Measurements from ENCODE around the gene KIFC3. TPM values are rescaled to one million over a fixed set of nuclear protein-coding genes. Genes with fewer than 3 reads are reported as not detected.

Gene KIFC3
- total RNA-seq, 4 donors from 2014 or later = 116 to 206 (median 164) TPM

DNA sequence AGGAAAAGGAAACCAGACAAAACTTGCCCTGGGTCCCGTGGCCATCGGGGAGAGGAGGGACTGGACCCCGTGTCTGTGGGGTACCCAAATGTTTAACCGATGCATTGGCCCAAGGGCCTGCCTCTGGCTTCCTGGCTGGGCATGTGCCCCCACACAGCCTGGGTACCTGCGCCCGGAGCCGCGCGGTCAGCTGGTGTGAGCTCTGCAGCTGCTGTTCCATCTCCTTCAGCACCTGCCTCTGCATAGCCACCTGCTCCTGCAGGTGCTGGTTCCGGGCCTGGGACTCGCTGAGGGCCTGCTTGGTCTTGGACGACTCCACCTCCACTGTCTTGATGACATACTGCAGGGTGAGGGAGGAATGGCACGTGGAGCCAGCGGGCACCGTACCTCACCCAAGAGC is 31.9 kb downstream of the KIFC3 start:
- 94 to 96% methylated on average over 15 of the region's 15 CpGs for WGBS, 2 donors
- TF ChIP-seq POLR2A (IDR thresholded peaks at IDR 0.05) = no peak
- TF ChIP-seq, protein P1, sequence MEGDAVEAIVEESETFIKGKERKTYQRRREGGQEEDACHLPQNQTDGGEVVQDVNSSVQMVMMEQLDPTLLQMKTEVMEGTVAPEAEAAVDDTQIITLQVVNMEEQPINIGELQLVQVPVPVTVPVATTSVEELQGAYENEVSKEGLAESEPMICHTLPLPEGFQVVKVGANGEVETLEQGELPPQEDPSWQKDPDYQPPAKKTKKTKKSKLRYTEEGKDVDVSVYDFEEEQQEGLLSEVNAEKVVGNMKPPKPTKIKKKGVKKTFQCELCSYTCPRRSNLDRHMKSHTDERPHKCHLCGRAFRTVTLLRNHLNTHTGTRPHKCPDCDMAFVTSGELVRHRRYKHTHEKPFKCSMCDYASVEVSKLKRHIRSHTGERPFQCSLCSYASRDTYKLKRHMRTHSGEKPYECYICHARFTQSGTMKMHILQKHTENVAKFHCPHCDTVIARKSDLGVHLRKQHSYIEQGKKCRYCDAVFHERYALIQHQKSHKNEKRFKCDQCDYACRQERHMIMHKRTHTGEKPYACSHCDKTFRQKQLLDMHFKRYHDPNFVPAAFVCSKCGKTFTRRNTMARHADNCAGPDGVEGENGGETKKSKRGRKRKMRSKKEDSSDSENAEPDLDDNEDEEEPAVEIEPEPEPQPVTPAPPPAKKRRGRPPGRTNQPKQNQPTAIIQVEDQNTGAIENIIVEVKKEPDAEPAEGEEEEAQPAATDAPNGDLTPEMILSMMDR (IDR thresholded peaks at IDR 0.05) = no peak
- no peak overlapping the region for H3K4me3 ChIP-seq (ENCODE audit: low read depth, poor library complexity, severe bottlenecking)
- intact Hi-C loops (cut with DNase I; ENCODE audit: low total_unique reads) = no loop called here
- no peak for DNase-seq (ENCODE audit: low spot score in 2 of 2)

- 93% methylated on average over 17 to 22 of the region's 22 CpGs for WGBS, 2 donors
- DNase-seq (ENCODE audit: low spot score in 2 of 2) = no peak
- intact Hi-C loops (cut with DNase I; ENCODE audit: low total_unique reads) = no loop called here
- no peak overlapping the region for H3K4me3 ChIP-seq (ENCODE audit: low read depth, poor library complexity, severe bottlenecking)
- TF ChIP-seq, protein P1 (IDR thresholded peaks at IDR 0.05) = no peak
- no peak for TF ChIP-seq POLR2A (IDR thresholded peaks at IDR 0.05)
Measured at GRCh38 chr16:57769541-57770145, 32.6 kb downstream of the KIFC3 start.

DNA sequence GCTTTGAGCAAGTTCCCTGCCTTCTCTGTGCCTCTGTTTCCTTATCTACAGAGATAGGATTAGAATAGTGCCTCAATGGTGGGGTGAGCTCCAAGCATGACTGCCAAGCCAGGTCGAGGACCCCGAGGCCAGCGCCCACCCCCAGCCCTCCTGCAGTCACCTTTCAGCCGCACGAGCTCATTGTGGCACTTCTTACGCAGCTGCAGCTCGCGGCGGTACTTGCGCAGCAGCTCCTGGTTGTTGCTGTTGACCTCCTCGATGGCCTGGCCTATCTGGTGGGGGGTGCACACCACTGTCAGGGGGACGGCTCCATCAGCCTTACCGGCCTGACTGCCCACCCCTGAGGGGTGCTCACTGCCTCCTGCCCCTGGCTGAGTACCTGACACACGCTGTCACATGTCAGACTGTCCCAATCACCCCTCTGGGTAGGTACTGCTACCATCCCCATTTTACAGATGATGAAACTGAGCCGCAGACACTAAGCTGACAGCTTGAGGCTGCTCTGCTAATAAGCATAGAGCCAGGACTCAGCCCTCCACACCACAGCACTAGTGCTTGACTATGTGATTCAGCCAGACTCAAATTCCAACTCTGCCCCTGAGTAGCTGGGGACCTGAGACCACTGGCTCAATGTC is 35.5 kb downstream of the KIFC3 start:
- no peak for DNase-seq (ENCODE audit: low spot score in 2 of 2)
- 94 to 95% methylated on average over 15 of the region's 15 CpGs for WGBS, 2 donors
- intact Hi-C loops (cut with DNase I; ENCODE audit: low total_unique reads) = no loop called here
- no peak overlapping the region for H3K4me3 ChIP-seq (ENCODE audit: low read depth, poor library complexity, severe bottlenecking)
- no peak for TF ChIP-seq POLR2A (IDR thresholded peaks at IDR 0.05)
- TF ChIP-seq, protein P1 (IDR thresholded peaks at IDR 0.05) = no peak

DNA sequence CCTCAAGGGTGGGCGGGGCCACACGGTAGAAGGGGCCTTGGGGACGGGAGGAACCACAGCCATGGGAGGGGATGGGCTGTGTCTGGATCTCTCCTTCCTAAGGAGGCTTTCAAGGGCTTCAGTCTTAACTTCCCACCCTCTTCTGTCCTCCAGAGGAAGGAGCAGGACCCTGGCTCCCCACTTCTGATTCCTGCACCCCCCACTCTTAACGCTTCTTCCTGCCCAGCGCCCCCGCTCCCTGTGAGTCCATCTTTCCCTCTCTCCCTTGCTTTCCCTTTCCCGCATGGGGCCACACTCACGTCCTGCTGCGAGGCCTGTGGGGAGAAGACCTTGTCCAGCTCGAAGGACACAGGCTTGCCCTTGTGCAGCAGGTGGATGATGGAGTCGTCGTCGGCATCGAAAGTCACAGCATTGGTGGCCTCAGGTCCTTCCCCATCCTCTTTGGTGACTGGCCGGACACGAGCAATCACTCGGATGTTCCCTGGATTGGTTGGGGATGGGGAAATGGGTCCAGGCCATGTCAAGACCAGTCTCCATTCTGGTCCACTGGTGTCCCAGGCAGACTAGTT is 37.0 kb downstream of the KIFC3 start:
- intact Hi-C loops (cut with DNase I; ENCODE audit: low total_unique reads) = no loop called here
- TF ChIP-seq POLR2A (IDR thresholded peaks at IDR 0.05) = no peak
- TF ChIP-seq, protein P1 (IDR thresholded peaks at IDR 0.05) = no peak
- no peak for DNase-seq (ENCODE audit: low spot score in 2 of 2)
- H3K4me3 ChIP-seq (ENCODE audit: low read depth, poor library complexity, severe bottlenecking) = no peak overlapping the region
- WGBS, 2 donors = 88 to 94% methylated on average over 17 of the region's 17 CpGs

DNA sequence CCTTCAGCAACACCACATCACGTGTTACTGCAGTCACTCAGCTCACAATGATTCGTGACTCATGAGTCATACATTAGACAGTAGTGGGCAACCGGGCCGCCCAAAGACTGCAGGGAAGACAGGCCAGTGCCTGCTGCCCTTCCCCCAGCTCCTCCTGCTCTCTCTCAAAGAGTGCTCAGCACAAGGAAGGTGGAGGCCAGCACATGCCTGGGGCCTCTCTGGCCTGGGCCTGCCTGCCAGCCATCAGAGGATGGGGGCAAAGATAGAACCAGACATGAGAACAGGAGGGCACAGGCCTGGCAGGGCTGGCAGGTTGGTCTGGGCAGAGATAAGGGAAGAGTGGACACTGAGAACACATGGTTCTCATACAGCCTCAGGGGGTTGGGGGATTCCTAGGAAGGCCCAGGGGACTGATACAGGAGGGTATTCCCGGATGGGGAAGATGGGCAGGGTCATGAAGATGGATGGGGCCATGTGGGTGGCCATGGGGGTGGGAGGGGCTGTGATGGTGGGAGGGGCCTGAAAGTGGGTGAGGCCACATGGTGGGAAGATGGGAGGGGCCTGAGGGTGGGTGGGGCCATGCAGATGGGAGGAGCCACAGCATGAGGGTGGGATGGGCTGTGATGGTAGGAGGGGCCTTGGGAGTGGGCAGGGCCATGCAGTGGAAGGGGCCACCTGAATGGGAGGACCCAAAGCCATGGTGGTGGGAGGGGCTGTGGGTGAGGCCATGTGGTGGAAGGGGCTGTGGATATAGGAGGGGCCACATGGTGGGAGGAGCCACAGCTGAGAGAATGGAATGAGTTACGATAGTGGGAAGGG is 37.7 kb downstream of the KIFC3 start:
- DNase-seq (ENCODE audit: low spot score in 2 of 2) = no peak
- 42 to 47% methylated on average over 6 of the region's 6 CpGs for WGBS, 2 donors
- TF ChIP-seq, protein P1 (IDR thresholded peaks at IDR 0.05) = no peak
- no peak for TF ChIP-seq POLR2A (IDR thresholded peaks at IDR 0.05)
- intact Hi-C loops (cut with DNase I; ENCODE audit: low total_unique reads) = no loop called here
- H3K4me3 ChIP-seq (ENCODE audit: low read depth, poor library complexity, severe bottlenecking) = no peak overlapping the region
